ENCODE measurements around the gene PQBP1. TPM values are rescaled to one million over a fixed set of nuclear protein-coding genes. Genes with fewer than 3 reads are reported as not detected.

Gene PQBP1
- total RNA-seq, 2 donors from 2014 or later, result 43.6 to 48.1 TPM

DNA sequence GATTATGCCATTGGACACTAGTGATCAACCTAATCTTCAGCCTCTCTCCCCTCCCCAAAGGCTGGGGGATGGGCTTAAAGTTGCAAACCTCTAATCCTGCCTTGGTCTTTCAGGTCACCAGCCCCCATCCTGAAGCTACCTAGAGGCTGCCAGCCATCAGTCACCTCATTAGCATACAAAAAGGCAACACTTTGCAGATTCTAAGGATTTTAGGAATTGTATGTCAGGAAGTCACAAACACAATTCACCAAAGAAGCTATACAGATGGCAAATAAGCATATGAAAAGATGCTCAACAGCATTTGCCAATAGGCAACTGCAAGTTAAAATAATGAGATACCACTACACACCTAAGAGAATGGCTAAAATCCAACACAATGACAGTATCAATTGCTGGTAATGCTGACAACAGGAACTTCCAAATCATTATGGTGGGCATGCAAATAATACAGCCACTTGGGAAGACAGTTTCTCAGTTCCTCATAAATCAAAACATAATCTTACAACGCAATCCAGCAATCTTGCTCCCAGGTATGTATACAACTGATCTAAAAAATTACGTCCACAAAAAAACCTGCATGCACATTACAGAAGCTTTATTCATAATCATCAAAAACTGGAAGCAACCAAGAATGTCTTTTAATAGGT, 30.1 kb downstream of the PQBP1 start:
- H3K27ac ChIP-seq, result no peak overlapping the region
- H3K4me1 ChIP-seq, result no peaks in the 10 kb centered on the region
- H3K27me3 ChIP-seq, result no peaks in the 10 kb centered on the region
- intact Hi-C loops (cut with DNase I), result no loop called here
- no peaks in the 10 kb centered on the region for H3K9me3 ChIP-seq
- H3K36me3 ChIP-seq (replicated peaks in 1 of 2; ENCODE audit: insufficient read depth in 1 of 2, low read depth in 2 of 2), result peaks cover 0 to 8% of the 10 kb centered on the region in 2 donors
- ATAC-seq (no peak), DNase-seq (no peak)
- no peak for TF ChIP-seq POLR2A (IDR thresholded peaks at IDR 0.05)
- TF ChIP-seq, protein P1, sequence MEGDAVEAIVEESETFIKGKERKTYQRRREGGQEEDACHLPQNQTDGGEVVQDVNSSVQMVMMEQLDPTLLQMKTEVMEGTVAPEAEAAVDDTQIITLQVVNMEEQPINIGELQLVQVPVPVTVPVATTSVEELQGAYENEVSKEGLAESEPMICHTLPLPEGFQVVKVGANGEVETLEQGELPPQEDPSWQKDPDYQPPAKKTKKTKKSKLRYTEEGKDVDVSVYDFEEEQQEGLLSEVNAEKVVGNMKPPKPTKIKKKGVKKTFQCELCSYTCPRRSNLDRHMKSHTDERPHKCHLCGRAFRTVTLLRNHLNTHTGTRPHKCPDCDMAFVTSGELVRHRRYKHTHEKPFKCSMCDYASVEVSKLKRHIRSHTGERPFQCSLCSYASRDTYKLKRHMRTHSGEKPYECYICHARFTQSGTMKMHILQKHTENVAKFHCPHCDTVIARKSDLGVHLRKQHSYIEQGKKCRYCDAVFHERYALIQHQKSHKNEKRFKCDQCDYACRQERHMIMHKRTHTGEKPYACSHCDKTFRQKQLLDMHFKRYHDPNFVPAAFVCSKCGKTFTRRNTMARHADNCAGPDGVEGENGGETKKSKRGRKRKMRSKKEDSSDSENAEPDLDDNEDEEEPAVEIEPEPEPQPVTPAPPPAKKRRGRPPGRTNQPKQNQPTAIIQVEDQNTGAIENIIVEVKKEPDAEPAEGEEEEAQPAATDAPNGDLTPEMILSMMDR (IDR thresholded peaks at IDR 0.05), result no peak
- H3K4me3 ChIP-seq, result no peak overlapping the region
- 71 to 72% methylated on average over 2 of the region's 2 CpGs for WGBS, 2 donors

DNA sequence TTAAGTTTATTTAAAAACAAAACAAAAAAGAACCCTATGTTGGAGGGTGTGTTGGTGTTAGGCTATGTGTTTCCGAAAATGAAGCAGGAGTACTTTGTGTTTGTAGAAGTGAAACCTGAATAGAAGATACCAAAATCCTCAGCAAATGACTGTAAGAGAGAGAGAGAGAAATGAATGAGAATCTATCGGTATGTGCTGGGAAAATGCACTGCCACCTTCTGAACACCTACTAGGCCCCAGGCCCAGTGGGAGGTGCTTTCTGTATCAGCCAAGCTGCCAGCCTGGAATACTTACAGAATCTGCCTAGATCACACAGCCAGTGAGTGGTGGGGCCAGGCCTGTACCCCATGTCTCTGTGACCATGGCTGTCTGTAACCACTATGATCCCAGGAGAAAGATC, 36.0 kb downstream of the PQBP1 start:
- Histone ChIP-seq H3K36me3 (replicated peaks in 1 of 2; ENCODE audit: insufficient read depth in 1 of 2, low read depth in 2 of 2) (peaks cover 0 to 4% of the 10 kb centered on the region in 2 donors), H3K4me3 (no peak overlapping the region), H3K4me1 (no peaks in the 10 kb centered on the region), H3K9me3 (no peaks in the 10 kb centered on the region), H3K27ac (no peak overlapping the region), H3K27me3 (no peaks in the 10 kb centered on the region)
- 82 to 83% methylated on average over 2 of the region's 2 CpGs for WGBS, 2 donors
- DNase-seq (no peak), ATAC-seq (no peak)
- intact Hi-C loops (cut with DNase I), result no loop called here
- TF ChIP-seq POLR2A (IDR thresholded peaks at IDR 0.05), result no peak
- TF ChIP-seq, protein P1 (IDR thresholded peaks at IDR 0.05), result no peak

DNA sequence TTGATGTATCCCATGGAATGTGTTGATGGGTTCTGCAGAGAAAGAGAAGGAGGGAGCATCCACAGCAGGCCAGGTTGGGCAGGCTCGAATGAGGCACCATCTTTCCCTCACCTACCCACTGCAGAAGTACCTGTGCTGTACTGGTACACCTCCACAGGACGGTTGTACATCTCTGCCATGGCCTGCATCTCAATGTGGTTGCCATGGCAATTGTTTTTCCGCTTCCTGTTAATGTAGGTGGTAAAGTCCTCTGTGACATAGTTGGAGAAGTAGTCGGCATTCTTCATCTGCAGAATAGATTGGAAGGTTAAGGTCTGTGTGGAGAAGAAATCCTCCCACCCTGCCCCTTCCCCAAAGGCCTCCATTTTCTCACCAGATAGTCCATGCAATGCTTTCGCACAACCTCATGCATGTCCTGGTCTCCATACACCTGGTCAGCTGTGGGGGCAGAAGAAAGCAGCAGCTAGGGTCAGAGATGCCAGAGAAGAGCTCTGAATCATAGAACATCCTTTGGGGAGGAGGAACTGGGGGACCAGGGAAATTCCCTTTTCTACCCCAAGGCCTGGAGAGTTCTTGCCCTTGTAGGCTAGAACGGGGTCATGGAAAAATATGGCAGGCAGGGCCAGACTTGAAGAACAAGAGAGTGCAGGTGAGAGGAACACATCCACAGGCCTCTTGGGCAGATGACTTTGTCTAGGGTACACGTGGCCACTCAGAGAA, 37.0 kb downstream of the PQBP1 start:
- Histone ChIP-seq H3K36me3 (replicated peaks in 1 of 2; ENCODE audit: insufficient read depth in 1 of 2, low read depth in 2 of 2) (peaks cover 0 to 4% of the 10 kb centered on the region in 2 donors), H3K4me1 (no peaks in the 10 kb centered on the region), H3K9me3 (no peaks in the 10 kb centered on the region), H3K4me3 (no peak overlapping the region), H3K27me3 (no peaks in the 10 kb centered on the region), H3K27ac (no peak overlapping the region)
- ATAC-seq (no peak), DNase-seq (no peak)
- intact Hi-C loops (cut with DNase I), result no loop called here
- WGBS, 2 donors, result 78 to 85% methylated on average over 4 to 5 of the region's 7 CpGs
- TF ChIP-seq, protein P1 (IDR thresholded peaks at IDR 0.05), result no peak
- TF ChIP-seq POLR2A (IDR thresholded peaks at IDR 0.05), result no peak

DNA sequence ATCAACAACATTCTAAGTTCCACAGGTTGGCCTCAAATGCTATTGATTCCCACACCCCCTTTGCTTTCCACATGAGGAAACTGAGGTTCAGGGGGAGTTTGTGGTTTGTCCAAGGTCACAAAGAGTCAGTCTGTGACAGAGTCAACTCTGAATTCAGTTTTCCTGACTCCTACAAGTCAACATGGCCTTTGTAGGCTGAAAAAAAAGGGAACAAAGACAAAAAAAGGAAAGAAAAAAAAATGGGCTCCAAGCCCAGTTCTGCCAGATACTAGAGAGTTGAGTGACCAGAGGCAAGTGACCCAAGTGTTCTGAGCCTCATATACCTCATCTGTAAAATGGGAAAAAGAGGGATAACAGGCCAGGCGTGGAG, 37.6 kb downstream of the PQBP1 start:
- Histone ChIP-seq H3K27me3 (no peaks in the 10 kb centered on the region), H3K9me3 (no peaks in the 10 kb centered on the region), H3K36me3 (replicated peaks in 1 of 2; ENCODE audit: insufficient read depth in 1 of 2, low read depth in 2 of 2) (peaks cover 0 to 1% of the 10 kb centered on the region in 2 donors), H3K4me1 (peaks cover under 1% of the 10 kb centered on the region), H3K4me3 (no peak overlapping the region), H3K27ac (no peak overlapping the region)
- 67 to 100% methylated on average over 1 of the region's 1 CpG for WGBS, 2 donors
- intact Hi-C loops (cut with DNase I), result no loop called here
- DNase-seq (no peak), ATAC-seq (no peak)
- no peak for TF ChIP-seq POLR2A (IDR thresholded peaks at IDR 0.05)
- TF ChIP-seq, protein P1 (IDR thresholded peaks at IDR 0.05), result no peak
